Erythroblast (primary cell): Measurements from ENCODE around the gene MSI2.

ENCODE experiments used
- GATA1 ChIP-seq: IDR thresholded peaks from 2 replicates; pipeline ENCODE4 v1.6.1; 2011; ENCODE audit warnings: low read depth, mild to moderate bottlenecking, control low read depth, low read length, moderate library complexity
- POLR2A ChIP-seq: IDR thresholded peaks from 2 replicates; pipeline ENCODE4 v1.6.1; 2011; ENCODE audit warnings: mild to moderate bottlenecking, low read length

- no peak for TF ChIP-seq POLR2A
- TF ChIP-seq GATA1 = no peak
Observed at GRCh38 chr17:57373048-57373447, 116.7 kb downstream of the MSI2 start.
